GM23338 (cell line): Measurements from ENCODE around the gene HCN2.

Experiments used
- CREB1 ChIP-seq: fragments of 250-450 bp; sonication (Bioruptor Pico); IDR thresholded peaks from 2 replicates; pipeline ENCODE4 v1.5.0; 2020; ENCODE audit warnings: low read depth, mild to moderate bottlenecking, moderate library complexity
- EZH2 ChIP-seq: fragments of 200-600 bp; sonication (generic); IDR thresholded peaks from one replicate; pipeline ENCODE4 v1.8.0; 2017; ENCODE audit warnings: antibody characterized with exemption, mild to moderate bottlenecking, low read depth; ENCODE audit not compliant: unreplicated experiment
- EZH2phosphoT487 ChIP-seq: fragments of 200-600 bp; sonication (generic); IDR thresholded peaks from one replicate; pipeline ENCODE4 v1.8.1; 2018; ENCODE audit warnings: antibody characterized with exemption; ENCODE audit not compliant: unreplicated experiment
- JUNB ChIP-seq: IDR thresholded peaks from one replicate; pipeline ENCODE4 v1.6.1; 2016; ENCODE audit warnings: antibody characterized with exemption; ENCODE audit not compliant: unreplicated experiment
- NANOG ChIP-seq: IDR thresholded peaks from 2 replicates; pipeline ENCODE4 v1.6.1; 2016; ENCODE audit warnings: antibody characterized with exemption, borderline replicate concordance
- POLR2AphosphoS5 ChIP-seq: IDR thresholded peaks from 2 replicates; pipeline ENCODE4 v1.6.1; 2016; ENCODE audit warnings: antibody characterized with exemption, low read depth
- TF ChIP-seq, protein P1 (sequence below), 2 experiments: fragments of 200-600 bp in 1 of 2; sonication (generic) in 1 of 2; conservative IDR thresholded peaks; 2 replicates each; pipeline versions ENCODE4 v1.5.1 to v1.6.1; 2016 to 2017; ENCODE audit warnings: antibody characterized with exemption in 2 of 2, low read depth in 2 of 2, mild to moderate bottlenecking in 2 of 2, moderate library complexity in 1 of 2
- TF ChIP-seq, protein P2 (sequence below): fragments of 250-450 bp; sonication (Bioruptor Pico); IDR thresholded peaks from 2 replicates; pipeline ENCODE4 v1.5.0; 2020; ENCODE audit warnings: mild to moderate bottlenecking, moderate library complexity
- TF ChIP-seq, protein P3 (sequence below): IDR thresholded peaks from one replicate; pipeline ENCODE4 v1.6.1; 2018; ENCODE audit warnings: antibody characterized with exemption; ENCODE audit not compliant: unreplicated experiment
- TF ChIP-seq, protein P4 (sequence below): IDR thresholded peaks from 2 replicates; pipeline ENCODE4 v1.6.1; 2016; ENCODE audit warnings: antibody characterized with exemption

DNA sequence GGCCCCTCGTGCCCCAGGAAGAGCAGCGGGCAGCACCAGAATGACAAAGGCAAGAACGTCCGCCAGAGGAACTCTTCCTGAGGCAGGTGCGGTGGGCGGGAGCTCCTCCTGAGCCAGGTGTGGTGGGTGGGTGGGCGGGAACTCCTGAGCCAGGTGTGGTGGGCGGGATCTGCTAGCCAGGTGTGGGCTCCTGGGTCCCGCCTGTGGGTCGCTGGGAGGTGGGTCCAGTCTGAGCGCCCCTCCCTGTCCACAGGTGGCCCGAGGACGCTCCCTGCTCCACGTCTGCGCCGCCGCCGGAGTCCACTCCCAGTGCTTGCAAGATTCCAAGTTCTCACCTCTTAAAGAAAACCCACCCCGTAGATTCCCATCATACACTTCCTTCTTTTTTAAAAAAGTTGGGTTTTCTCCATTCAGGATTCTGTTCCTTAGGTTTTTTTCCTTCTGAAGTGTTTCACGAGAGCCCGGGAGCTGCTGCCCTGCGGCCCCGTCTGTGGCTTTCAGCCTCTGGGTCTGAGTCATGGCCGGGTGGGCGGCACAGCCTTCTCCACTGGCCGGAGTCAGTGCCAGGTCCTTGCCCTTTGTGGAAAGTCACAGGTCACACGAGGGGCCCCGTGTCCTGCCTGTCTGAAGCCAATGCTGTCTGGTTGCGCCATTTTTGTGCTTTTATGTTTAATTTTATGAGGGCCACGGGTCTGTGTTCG lies 7.0 kb upstream of the HCN2 start:
- TF ChIP-seq, protein P1, sequence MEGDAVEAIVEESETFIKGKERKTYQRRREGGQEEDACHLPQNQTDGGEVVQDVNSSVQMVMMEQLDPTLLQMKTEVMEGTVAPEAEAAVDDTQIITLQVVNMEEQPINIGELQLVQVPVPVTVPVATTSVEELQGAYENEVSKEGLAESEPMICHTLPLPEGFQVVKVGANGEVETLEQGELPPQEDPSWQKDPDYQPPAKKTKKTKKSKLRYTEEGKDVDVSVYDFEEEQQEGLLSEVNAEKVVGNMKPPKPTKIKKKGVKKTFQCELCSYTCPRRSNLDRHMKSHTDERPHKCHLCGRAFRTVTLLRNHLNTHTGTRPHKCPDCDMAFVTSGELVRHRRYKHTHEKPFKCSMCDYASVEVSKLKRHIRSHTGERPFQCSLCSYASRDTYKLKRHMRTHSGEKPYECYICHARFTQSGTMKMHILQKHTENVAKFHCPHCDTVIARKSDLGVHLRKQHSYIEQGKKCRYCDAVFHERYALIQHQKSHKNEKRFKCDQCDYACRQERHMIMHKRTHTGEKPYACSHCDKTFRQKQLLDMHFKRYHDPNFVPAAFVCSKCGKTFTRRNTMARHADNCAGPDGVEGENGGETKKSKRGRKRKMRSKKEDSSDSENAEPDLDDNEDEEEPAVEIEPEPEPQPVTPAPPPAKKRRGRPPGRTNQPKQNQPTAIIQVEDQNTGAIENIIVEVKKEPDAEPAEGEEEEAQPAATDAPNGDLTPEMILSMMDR (conservative IDR thresholded peaks at IDR 0.05; ENCODE audit: low read depth in 2 of 2), result no peak
- TF ChIP-seq POLR2AphosphoS5 (no peak), JUNB (no peak), CREB1 (CRISPR knock-in tag) (no peak), EZH2phosphoT487 (no peak), EZH2 (no peak), NANOG (no peak)
- TF ChIP-seq, protein P2, sequence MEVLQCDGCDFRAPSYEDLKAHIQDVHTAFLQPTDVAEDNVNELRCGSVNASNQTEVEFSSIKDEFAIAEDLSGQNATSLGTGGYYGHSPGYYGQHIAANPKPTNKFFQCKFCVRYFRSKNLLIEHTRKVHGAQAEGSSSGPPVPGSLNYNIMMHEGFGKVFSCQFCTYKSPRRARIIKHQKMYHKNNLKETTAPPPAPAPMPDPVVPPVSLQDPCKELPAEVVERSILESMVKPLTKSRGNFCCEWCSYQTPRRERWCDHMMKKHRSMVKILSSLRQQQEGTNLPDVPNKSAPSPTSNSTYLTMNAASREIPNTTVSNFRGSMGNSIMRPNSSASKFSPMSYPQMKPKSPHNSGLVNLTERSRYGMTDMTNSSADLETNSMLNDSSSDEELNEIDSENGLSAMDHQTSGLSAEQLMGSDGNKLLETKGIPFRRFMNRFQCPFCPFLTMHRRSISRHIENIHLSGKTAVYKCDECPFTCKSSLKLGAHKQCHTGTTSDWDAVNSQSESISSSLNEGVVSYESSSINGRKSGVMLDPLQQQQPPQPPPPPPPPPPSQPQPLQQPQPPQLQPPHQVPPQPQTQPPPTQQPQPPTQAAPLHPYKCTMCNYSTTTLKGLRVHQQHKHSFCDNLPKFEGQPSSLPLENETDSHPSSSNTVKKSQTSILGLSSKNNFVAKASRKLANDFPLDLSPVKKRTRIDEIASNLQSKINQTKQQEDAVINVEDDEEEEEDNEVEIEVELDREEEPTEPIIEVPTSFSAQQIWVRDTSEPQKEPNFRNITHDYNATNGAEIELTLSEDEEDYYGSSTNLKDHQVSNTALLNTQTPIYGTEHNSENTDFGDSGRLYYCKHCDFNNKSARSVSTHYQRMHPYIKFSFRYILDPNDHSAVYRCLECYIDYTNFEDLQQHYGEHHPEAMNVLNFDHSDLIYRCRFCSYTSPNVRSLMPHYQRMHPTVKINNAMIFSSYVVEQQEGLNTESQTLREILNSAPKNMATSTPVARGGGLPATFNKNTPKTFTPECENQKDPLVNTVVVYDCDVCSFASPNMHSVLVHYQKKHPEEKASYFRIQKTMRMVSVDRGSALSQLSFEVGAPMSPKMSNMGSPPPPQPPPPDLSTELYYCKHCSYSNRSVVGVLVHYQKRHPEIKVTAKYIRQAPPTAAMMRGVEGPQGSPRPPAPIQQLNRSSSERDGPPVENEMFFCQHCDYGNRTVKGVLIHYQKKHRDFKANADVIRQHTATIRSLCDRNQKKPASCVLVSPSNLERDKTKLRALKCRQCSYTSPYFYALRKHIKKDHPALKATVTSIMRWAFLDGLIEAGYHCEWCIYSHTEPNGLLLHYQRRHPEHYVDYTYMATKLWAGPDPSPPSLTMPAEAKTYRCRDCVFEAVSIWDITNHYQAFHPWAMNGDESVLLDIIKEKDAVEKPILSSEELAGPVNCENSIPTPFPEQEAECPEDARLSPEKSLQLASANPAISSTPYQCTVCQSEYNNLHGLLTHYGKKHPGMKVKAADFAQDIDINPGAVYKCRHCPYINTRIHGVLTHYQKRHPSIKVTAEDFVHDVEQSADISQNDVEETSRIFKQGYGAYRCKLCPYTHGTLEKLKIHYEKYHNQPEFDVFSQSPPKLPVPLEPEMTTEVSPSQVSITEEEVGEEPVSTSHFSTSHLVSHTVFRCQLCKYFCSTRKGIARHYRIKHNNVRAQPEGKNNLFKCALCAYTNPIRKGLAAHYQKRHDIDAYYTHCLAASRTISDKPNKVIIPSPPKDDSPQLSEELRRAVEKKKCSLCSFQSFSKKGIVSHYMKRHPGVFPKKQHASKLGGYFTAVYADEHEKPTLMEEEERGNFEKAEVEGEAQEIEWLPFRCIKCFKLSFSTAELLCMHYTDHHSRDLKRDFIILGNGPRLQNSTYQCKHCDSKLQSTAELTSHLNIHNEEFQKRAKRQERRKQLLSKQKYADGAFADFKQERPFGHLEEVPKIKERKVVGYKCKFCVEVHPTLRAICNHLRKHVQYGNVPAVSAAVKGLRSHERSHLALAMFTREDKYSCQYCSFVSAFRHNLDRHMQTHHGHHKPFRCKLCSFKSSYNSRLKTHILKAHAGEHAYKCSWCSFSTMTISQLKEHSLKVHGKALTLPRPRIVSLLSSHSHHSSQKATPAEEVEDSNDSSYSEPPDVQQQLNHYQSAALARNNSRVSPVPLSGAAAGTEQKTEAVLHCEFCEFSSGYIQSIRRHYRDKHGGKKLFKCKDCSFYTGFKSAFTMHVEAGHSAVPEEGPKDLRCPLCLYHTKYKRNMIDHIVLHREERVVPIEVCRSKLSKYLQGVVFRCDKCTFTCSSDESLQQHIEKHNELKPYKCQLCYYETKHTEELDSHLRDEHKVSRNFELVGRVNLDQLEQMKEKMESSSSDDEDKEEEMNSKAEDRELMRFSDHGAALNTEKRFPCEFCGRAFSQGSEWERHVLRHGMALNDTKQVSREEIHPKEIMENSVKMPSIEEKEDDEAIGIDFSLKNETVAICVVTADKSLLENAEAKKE (CRISPR knock-in tag), result no peak
- TF ChIP-seq, protein P3, sequence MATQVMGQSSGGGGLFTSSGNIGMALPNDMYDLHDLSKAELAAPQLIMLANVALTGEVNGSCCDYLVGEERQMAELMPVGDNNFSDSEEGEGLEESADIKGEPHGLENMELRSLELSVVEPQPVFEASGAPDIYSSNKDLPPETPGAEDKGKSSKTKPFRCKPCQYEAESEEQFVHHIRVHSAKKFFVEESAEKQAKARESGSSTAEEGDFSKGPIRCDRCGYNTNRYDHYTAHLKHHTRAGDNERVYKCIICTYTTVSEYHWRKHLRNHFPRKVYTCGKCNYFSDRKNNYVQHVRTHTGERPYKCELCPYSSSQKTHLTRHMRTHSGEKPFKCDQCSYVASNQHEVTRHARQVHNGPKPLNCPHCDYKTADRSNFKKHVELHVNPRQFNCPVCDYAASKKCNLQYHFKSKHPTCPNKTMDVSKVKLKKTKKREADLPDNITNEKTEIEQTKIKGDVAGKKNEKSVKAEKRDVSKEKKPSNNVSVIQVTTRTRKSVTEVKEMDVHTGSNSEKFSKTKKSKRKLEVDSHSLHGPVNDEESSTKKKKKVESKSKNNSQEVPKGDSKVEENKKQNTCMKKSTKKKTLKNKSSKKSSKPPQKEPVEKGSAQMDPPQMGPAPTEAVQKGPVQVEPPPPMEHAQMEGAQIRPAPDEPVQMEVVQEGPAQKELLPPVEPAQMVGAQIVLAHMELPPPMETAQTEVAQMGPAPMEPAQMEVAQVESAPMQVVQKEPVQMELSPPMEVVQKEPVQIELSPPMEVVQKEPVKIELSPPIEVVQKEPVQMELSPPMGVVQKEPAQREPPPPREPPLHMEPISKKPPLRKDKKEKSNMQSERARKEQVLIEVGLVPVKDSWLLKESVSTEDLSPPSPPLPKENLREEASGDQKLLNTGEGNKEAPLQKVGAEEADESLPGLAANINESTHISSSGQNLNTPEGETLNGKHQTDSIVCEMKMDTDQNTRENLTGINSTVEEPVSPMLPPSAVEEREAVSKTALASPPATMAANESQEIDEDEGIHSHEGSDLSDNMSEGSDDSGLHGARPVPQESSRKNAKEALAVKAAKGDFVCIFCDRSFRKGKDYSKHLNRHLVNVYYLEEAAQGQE, result no peak
- TF ChIP-seq, protein P4, sequence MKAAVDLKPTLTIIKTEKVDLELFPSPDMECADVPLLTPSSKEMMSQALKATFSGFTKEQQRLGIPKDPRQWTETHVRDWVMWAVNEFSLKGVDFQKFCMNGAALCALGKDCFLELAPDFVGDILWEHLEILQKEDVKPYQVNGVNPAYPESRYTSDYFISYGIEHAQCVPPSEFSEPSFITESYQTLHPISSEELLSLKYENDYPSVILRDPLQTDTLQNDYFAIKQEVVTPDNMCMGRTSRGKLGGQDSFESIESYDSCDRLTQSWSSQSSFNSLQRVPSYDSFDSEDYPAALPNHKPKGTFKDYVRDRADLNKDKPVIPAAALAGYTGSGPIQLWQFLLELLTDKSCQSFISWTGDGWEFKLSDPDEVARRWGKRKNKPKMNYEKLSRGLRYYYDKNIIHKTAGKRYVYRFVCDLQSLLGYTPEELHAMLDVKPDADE, result no peak
